Stimulated activated CD4-positive, alpha-beta T cell treated with anti-CD3 and anti-CD28 coated beads, TNF-alpha, amount 100 ng/mL, for 4 hours (primary cell): Measurements from ENCODE around the gene MRPS27.

ENCODE experiments used
- DNase-seq, 3 experiments: peaks; one replicate each; pipeline ENCODE4 v3.0.0-alpha.2; 2020; ENCODE audit warnings: low read depth in 3 of 3

The MRPS27 gene

GRCh38 chr5:72290356-72291133 lies 29.5 kb downstream of the MRPS27 start:
- no peak for DNase-seq

- no peak for DNase-seq
Observed at GRCh38 chr5:72288924-72289323, 31.1 kb downstream of the MRPS27 start.

GRCh38 chr5:72286798-72287197 lies 33.2 kb downstream of the MRPS27 start:
- no peak for DNase-seq

GRCh38 chr5:72285424-72285821 lies 34.6 kb downstream of the MRPS27 start:
- DNase-seq: no peak

GRCh38 chr5:72284559-72285423 lies 35.2 kb downstream of the MRPS27 start:
- DNase-seq: no peak

- no peak for DNase-seq
Observed at GRCh38 chr5:72283358-72283757, 36.7 kb downstream of the MRPS27 start.

- no peak for DNase-seq
Observed at GRCh38 chr5:72282878-72283277, 37.2 kb downstream of the MRPS27 start.

GRCh38 chr5:72281764-72282499 lies 38.1 kb downstream of the MRPS27 start:
- DNase-seq: no peak

GRCh38 chr5:72281430-72281763 lies 38.6 kb downstream of the MRPS27 start:
- DNase-seq: no peak

GRCh38 chr5:72280581-72281069 lies 39.4 kb downstream of the MRPS27 start:
- DNase-seq: no peak

- no peak for DNase-seq
Observed at GRCh38 chr5:72276219-72276752, 43.8 kb downstream of the MRPS27 start.

- no peak for DNase-seq
Observed at GRCh38 chr5:72273547-72273946, 46.5 kb downstream of the MRPS27 start.

- DNase-seq: no peak
Observed at GRCh38 chr5:72272398-72272797, 47.6 kb downstream of the MRPS27 start.

- DNase-seq: no peak
Observed at GRCh38 chr5:72271702-72272101, 48.3 kb downstream of the MRPS27 start.

- no peak for DNase-seq
Observed at GRCh38 chr5:72270037-72270436, 50.0 kb downstream of the MRPS27 start.

GRCh38 chr5:72269411-72269780 lies 50.6 kb downstream of the MRPS27 start:
- DNase-seq: no peak

GRCh38 chr5:72268753-72269410 lies 51.2 kb downstream of the MRPS27 start:
- DNase-seq: peak; percentile 2 to 12 (median 4)

- no peak for DNase-seq
Observed at GRCh38 chr5:72268260-72268659, 51.8 kb downstream of the MRPS27 start.

- DNase-seq: no peak
Observed at GRCh38 chr5:72267685-72268084, 52.4 kb downstream of the MRPS27 start.

- DNase-seq: no peak
Observed at GRCh38 chr5:72266862-72267261, 53.2 kb downstream of the MRPS27 start.
